H1 (cell line): Measurements from ENCODE around the gene SART1. TPM values are rescaled to one million over a fixed set of nuclear protein-coding genes. Genes with fewer than 3 reads are reported as not detected.
A peak's percentile ranks its signal among the peaks of the same experiment; 100 is the strongest.

Source experiments
- CEBPB ChIP-seq: IDR thresholded peaks from 2 replicates; pipeline ENCODE4 v1.6.1; 2012; ENCODE audit warnings: low read depth, low read length
- CHD7 ChIP-seq: fragments of 300-600 bp; sonication (generic); IDR thresholded peaks from 2 replicates; pipeline ENCODE4 v1.7.1; 2012; ENCODE audit warnings: low read length, moderate library complexity, mild to moderate bottlenecking, inconsistent platforms; ENCODE audit not compliant: insufficient replicate concordance
- CREB1 ChIP-seq: IDR thresholded peaks from 2 replicates; pipeline ENCODE4 v1.6.1; 2012; ENCODE audit warnings: inconsistent platforms
- E2F6 ChIP-seq: IDR thresholded peaks from 2 replicates; pipeline ENCODE4 v1.6.1; 2012; ENCODE audit warnings: inconsistent platforms
- HDAC6 ChIP-seq: IDR thresholded peaks from one replicate; pipeline ENCODE4 v1.7.1; 2012; ENCODE audit warnings: low read depth, mild to moderate bottlenecking, inconsistent platforms, low read length, moderate library complexity
- MAX ChIP-seq: IDR thresholded peaks from 2 replicates; pipeline ENCODE4 v1.6.1; 2012; ENCODE audit warnings: inconsistent platforms
- RAD21 ChIP-seq, 2 experiments: IDR thresholded peaks in 1 of 2; conservative IDR thresholded peaks in 1 of 2; 2 replicates each; pipeline ENCODE4 v1.6.1; 2011; ENCODE audit warnings: low read depth in 2 of 2, low read length in 2 of 2, improper control_type of control experiment in 1 of 2, inconsistent platforms in 1 of 2, mild to moderate bottlenecking in 1 of 2, moderate library complexity in 1 of 2
- SP2 ChIP-seq: IDR thresholded peaks from 2 replicates; pipeline ENCODE4 v1.6.1; 2012; ENCODE audit warnings: mild to moderate bottlenecking, low read length, inconsistent platforms
- ZNF274 ChIP-seq: IDR thresholded peaks from 2 replicates; pipeline ENCODE4 v1.7.0; 2012; ENCODE audit warnings: low read length, borderline replicate concordance; ENCODE audit errors: extremely low read depth
- polyA plus RNA-seq, 7 experiments: library from polyadenylated mRNA; depleted of rRNA in 3 of 7; stranded (reverse) in 5 of 7; unstranded in 2 of 7; fragments of >200 nt in 5 of 7; fragments of 200-250 nt in 2 of 7; gene quantifications; 1 replicate in 5 of 7; 2 replicates in 1 of 7; 4 replicates in 1 of 7; pipeline versions ENCODE4 v1.2.1 to v1.2.3, GENCODE V29; 2011 to 2013; ENCODE audit warnings: missing spikeins in 2 of 7, mixed read lengths in 2 of 7
- total RNA-seq: library from RNA; stranded (reverse); fragmentation: NEBNext Ultra II Directional; extraction: Animal tissue kit (Norgen Biotek cat#: 25700); gene quantifications from 2 replicates; pipeline ENCODE4 v1.2.1, GENCODE V29; 2021

SART1 gene
- total and polyA plus RNA-seq, 2 of the 8 experiments (the other 6 are each of a cell fraction or from before 2014, with no cell fraction given) = 9.7 to 46.1 TPM

- TF ChIP-seq CREB1 = 0 out of 2 replicates have a peak, but pooled peaks have one; percentile 4
- no peak for TF ChIP-seq MAX
- no peak for TF ChIP-seq HDAC6
- TF ChIP-seq E2F6 = no peak
- no peak for TF ChIP-seq CHD7
- TF ChIP-seq SP2 = no peak
- TF ChIP-seq ZNF274 = no peak
- TF ChIP-seq RAD21 (IDR thresholded peaks at IDR 0.05 in 1 of 2, conservative IDR thresholded peaks at IDR 0.05 in 1 of 2; ENCODE audit: low read depth in 2 of 2, low read length in 2 of 2) = no peak
- no peak for TF ChIP-seq CEBPB
Measured at GRCh38 chr11:65919573-65920371, 41.8 kb upstream of the SART1 start (continued).
